Measurements from ENCODE around the gene CAMLG.
"Not testable (repeated sequence)": the region's sequence is repeated elsewhere in the genome, so short reads cannot be mapped to it uniquely, and the experiment has no call there.

Gene CAMLG

DNA sequence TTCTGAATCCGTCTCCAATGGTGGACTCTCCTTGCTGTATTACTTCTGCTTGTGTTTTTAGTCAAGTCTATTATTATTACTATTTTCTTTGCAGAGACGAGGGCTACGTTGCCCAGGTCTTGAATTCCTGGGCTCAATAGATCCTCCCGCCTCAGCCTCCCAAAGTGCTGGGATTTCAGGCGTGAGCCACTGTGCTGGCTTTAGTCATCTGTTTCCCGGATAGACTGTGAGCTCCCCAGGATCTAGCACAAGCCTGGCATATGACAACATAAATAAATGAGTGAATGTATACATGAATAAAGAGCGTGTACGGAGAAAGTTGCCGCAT lies 19.8 kb downstream of the CAMLG start:
- DNase-seq (ENCODE audit: low read depth, low spot score) = no peak
- H3K4me3 ChIP-seq (ENCODE audit: insufficient read length, low read depth) = peak overlapping the region; percentile 93
- TF ChIP-seq YY1 (IDR thresholded peaks at IDR 0.05; ENCODE audit: insufficient read depth, insufficient read length) (no peak), SUZ12 (IDR thresholded peaks at IDR 0.05; ENCODE audit: extremely low read depth, insufficient read depth, insufficient read length) (no peak), ZNF274 (IDR thresholded peaks at IDR 0.05; ENCODE audit: low read depth, low read length) (no peak)
- H3K9ac ChIP-seq (ENCODE audit: insufficient read length, low read depth) = peak overlapping the region; percentile 52
- H3K27me3 ChIP-seq (ENCODE audit: insufficient read depth, insufficient read length) = no peaks in the 10 kb centered on the region
- no peaks in the 10 kb centered on the region for H3K9me3 ChIP-seq (ENCODE audit: insufficient read depth, low read length)
- H3K36me3 ChIP-seq (ENCODE audit: insufficient read depth, insufficient read length, low read length) = peaks cover 14% of the 10 kb centered on the region
- H3K4me1 ChIP-seq (ENCODE audit: insufficient read depth, insufficient read length) = no peaks in the 10 kb centered on the region

DNA sequence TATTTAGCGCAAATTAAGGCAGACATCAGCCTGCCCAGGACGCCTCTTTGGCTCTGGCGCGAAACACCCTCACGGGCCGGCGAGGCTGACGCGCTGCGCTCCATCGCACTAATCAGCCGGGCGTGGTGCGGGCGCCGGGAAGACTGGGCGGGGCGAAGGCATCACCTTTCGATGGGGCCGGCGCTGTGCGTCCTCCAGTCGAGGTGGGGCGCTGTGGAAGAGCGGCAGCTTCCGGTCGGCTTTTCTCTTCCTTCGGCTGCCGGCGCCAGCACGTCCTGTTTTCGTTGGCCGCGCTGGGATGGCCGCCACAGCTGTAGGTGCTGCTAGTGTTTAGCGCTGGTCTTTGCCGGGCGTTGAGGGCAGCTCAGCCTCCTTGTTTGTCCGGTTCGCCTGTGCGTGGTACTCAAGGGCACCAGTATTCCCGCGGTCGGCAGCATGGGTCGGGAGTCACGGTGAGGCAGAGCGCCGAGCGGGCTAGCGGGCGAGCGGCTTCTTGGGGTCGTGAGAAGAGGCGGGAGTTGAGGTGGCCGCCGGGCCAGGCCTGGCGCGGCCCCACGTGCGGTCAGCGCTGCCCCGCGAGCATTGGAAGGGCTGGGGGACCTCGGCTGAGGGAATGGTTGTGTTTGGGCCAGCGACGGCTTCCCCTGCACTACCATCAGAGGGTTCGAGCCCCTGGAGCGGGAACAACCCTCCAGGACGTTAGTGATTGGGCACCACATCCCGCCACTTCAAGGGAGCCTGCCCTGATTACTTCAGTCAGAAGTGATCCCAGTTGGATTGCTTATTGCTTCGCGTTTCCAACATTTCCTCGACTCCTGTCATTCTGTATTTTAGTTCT lies 20.4 kb downstream of the CAMLG start, which contains the start of gene DDX46:
Gene DDX46 (plus strand): TSS at position 276 of the 838 bp plus-strand sequence. CDS start 160 bp downstream, at position 436.
- H3K4me3 ChIP-seq (ENCODE audit: insufficient read length, low read depth) = peak within 1 kb of the TSS; percentile 93
- H3K4me1 ChIP-seq (ENCODE audit: insufficient read depth, insufficient read length) = no peaks in the 10 kb centered on the region
- peaks cover 20% of the 10 kb centered on the region for H3K36me3 ChIP-seq (ENCODE audit: insufficient read depth, insufficient read length, low read length)
- H3K27me3 ChIP-seq (ENCODE audit: insufficient read depth, insufficient read length) = no peaks in the 10 kb centered on the region
- H3K9ac ChIP-seq (ENCODE audit: insufficient read length, low read depth) = peak within 1 kb of the TSS; percentile 96
- DNase-seq (ENCODE audit: low read depth, low spot score) = peak; percentile 76
- TF ChIP-seq SUZ12 (IDR thresholded peaks at IDR 0.05; ENCODE audit: extremely low read depth, insufficient read depth, insufficient read length) (no peak), YY1 (IDR thresholded peaks at IDR 0.05; ENCODE audit: insufficient read depth, insufficient read length) (peak; percentile 72)
- H3K9me3 ChIP-seq (ENCODE audit: insufficient read depth, low read length) = no peaks in the 10 kb centered on the region

DNA sequence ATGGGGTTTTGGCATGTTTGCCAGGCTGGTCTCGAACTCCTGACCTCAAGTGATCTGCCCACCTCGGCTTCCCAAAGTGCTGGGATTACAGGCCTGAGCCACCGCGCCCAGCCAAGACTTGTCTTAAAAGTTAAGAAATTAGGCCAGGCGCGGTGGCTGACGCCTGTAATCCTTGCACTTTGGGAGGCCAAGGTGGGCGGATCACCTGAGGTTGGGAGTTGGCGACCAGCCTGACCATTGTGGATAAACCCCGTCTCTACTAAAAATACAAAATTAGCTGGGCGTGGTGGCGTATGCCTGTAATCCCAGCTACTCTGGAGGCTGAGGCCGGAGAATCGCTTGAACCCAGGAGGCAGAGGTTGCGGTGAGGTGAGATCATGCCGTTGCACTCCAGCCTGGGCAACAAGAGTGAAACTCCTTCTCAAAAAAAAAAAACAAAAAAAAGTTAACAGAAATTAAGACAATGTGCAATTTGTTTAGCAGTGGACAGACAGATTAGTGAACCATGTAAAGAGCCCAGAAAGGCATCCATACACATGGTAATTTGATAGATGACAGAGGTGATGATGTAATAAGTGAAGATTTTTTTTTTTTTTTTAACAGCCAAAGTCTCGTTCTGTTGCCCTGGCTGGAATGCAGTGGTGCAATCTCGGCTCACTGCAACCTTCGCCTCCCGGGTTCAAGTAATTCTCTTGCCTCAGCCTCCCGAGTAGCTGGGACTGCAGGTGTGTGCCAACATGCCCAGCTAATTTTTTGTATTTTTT lies 29.4 kb downstream of the CAMLG start:
- not testable (repeated sequence) for DNase-seq (ENCODE audit: low read depth, low spot score); H3K4me3 ChIP-seq (ENCODE audit: insufficient read length, low read depth); H3K9ac ChIP-seq (ENCODE audit: insufficient read length, low read depth); H3K9me3 ChIP-seq (ENCODE audit: insufficient read depth, low read length); H3K27me3 ChIP-seq (ENCODE audit: insufficient read depth, insufficient read length); H3K4me1 ChIP-seq (ENCODE audit: insufficient read depth, insufficient read length)
- H3K36me3 ChIP-seq (ENCODE audit: insufficient read depth, insufficient read length, low read length) = peaks cover 67% of the 10 kb centered on the region

DNA sequence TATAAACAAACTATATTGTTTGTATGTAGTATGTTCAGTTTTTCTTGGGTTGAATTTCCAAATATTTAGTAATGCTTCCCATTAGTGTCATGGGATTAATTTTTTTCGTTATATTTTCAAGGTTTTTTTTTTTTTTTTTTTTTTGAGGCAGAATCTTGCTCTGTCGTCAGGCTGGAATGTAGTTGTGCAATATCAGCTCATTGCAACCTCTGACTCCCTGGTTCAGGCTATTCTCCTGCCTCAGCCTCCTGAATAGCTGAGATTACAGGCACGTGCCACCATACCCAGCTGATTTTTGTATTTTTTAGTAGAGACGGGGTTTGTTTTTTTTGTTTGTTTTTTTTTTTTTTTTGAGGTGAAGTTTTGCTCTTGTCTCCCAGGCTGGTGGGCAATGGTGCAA lies 30.9 kb downstream of the CAMLG start:
- TF ChIP-seq SUZ12 (IDR thresholded peaks at IDR 0.05; ENCODE audit: extremely low read depth, insufficient read depth, insufficient read length) (no peak), YY1 (IDR thresholded peaks at IDR 0.05; ENCODE audit: insufficient read depth, insufficient read length) (no peak), ZNF274 (IDR thresholded peaks at IDR 0.05; ENCODE audit: low read depth, low read length) (no peak)
- Histone ChIP-seq H3K4me3 (ENCODE audit: insufficient read length, low read depth) (no peak overlapping the region), H3K9ac (ENCODE audit: insufficient read length, low read depth) (no peak overlapping the region), H3K36me3 (ENCODE audit: insufficient read depth, insufficient read length, low read length) (peaks cover 68% of the 10 kb centered on the region), H3K9me3 (ENCODE audit: insufficient read depth, low read length) (no peaks in the 10 kb centered on the region), H3K27me3 (ENCODE audit: insufficient read depth, insufficient read length) (no peaks in the 10 kb centered on the region), H3K4me1 (ENCODE audit: insufficient read depth, insufficient read length) (no peaks in the 10 kb centered on the region)
- DNase-seq (ENCODE audit: low read depth, low spot score) = no peak

DNA sequence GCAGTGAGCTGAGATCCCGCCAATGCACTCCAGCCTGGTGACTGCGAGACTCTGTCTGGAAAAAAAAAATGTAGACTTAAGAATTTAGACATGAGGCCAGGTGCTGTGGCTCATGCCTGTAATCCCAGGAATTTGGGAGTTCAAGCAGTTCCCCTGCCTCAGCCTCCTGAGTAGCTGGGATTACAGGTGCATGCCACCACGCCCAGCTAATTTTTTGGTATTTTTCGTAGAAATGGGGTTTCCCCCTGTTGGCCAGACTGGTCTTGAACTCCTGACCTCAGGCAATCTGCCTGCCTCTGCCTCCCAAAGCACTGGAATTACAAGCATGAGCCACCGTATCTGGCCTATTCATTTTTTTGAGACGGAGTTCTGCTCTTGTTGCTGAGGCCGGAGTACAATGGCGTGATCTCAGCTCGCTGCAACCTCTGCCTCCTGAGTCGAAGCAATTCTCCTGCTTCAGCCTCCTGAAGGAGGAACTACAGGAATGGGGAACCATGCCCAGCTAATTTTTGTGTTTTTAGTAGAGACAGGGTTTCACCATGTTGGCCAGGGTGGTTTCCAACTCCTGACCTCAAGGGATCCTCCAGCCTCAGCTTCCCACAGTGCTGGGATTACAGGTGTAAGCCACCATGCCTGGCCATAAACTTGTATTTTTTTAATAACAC lies 34.2 kb downstream of the CAMLG start:
- Histone ChIP-seq H3K9ac (ENCODE audit: insufficient read length, low read depth) (no peak overlapping the region), H3K36me3 (ENCODE audit: insufficient read depth, insufficient read length, low read length) (peaks cover 67% of the 10 kb centered on the region), H3K4me1 (ENCODE audit: insufficient read depth, insufficient read length) (no peaks in the 10 kb centered on the region), H3K4me3 (ENCODE audit: insufficient read length, low read depth) (no peak overlapping the region), H3K27me3 (ENCODE audit: insufficient read depth, insufficient read length) (no peaks in the 10 kb centered on the region), H3K9me3 (ENCODE audit: insufficient read depth, low read length) (no peaks in the 10 kb centered on the region)
- DNase-seq (ENCODE audit: low read depth, low spot score) = no peak
- TF ChIP-seq YY1 (IDR thresholded peaks at IDR 0.05; ENCODE audit: insufficient read depth, insufficient read length) = no peak
- no peak for TF ChIP-seq ZNF274 (IDR thresholded peaks at IDR 0.05; ENCODE audit: low read depth, low read length)
- no peak for TF ChIP-seq SUZ12 (IDR thresholded peaks at IDR 0.05; ENCODE audit: extremely low read depth, insufficient read depth, insufficient read length)

DNA sequence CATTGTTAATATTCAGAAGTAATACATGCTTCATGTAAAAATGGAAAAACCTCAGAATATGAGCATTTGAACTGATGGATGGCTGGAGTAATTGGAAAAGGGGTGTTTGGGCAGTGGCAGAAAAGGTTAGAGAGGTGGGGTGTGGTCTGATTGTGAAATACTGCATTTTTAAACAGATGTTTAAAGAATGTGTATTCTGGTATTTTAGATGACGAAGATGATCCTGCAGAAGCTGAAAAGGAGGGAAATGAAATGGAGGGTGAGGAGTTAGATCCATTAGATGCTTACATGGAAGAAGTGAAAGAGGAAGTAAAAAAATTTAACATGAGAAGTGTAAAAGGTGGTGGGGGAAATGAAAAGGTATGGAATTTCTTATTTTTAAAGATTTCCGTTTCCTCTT lies 39.0 kb downstream of the CAMLG start:
- H3K9ac ChIP-seq (ENCODE audit: insufficient read length, low read depth) = no peak overlapping the region
- no peaks in the 10 kb centered on the region for H3K27me3 ChIP-seq (ENCODE audit: insufficient read depth, insufficient read length)
- H3K4me3 ChIP-seq (ENCODE audit: insufficient read length, low read depth) = no peak overlapping the region
- H3K36me3 ChIP-seq (ENCODE audit: insufficient read depth, insufficient read length, low read length) = peaks cover 77% of the 10 kb centered on the region
- TF ChIP-seq SUZ12 (IDR thresholded peaks at IDR 0.05; ENCODE audit: extremely low read depth, insufficient read depth, insufficient read length) = no peak
- TF ChIP-seq ZNF274 (IDR thresholded peaks at IDR 0.05; ENCODE audit: low read depth, low read length) = no peak
- TF ChIP-seq YY1 (IDR thresholded peaks at IDR 0.05; ENCODE audit: insufficient read depth, insufficient read length) = no peak
- no peaks in the 10 kb centered on the region for H3K9me3 ChIP-seq (ENCODE audit: insufficient read depth, low read length)
- no peaks in the 10 kb centered on the region for H3K4me1 ChIP-seq (ENCODE audit: insufficient read depth, insufficient read length)
- no peak for DNase-seq (ENCODE audit: low read depth, low spot score)
